B cell (primary cell): ENCODE results near the gene TNF. TPM values are rescaled to one million over a fixed set of nuclear protein-coding genes. Genes with fewer than 3 reads are reported as not detected.

Source experiments
- ATAC-seq: fragments of 200-7000 bp; cut with Tn5 transposase; one replicate; pipeline ENCODE4 v1.10.0; 2021; ENCODE audit warnings: low read depth, mild to moderate bottlenecking, moderate number of reproducible peaks, moderate library complexity
- CTCF ChIA-PET: fragments of 350-600 bp; sonication (Branson Sonifier 250); formaldehyde crosslinking; loops from one replicate; lab custom pipeline; 2021; ENCODE audit warnings: antibody characterized with exemption, inconsistent platforms; lab: Charles Lee
- POLR2A ChIA-PET: fragments of 350-600 bp; sonication (Branson Sonifier 250); formaldehyde crosslinking; loops from one replicate; lab custom pipeline; 2021; ENCODE audit warnings: antibody characterized with exemption; lab: Charles Lee
- DNase-seq: peaks from one replicate; pipeline ENCODE4 v3.0.0; 2013
- H2AFZ ChIP-seq: 2 replicates; pipeline ENCODE4 v1.6.1; 2012; ENCODE audit warnings: mild to moderate bottlenecking, low read depth, low read length; ENCODE audit not compliant: insufficient read depth, poor library complexity, severe bottlenecking
- H3K27ac ChIP-seq, 2 donors: 1 replicate in 1 of 2; 2 replicates in 1 of 2; pipeline ENCODE4 v1.5.1; 2012 to 2013; ENCODE audit warnings: low read length in 2 of 2, mild to moderate bottlenecking in 2 of 2, moderate library complexity in 1 of 2
- H3K27me3 ChIP-seq, 4 experiments: fragments of 200-600 bp in 1 of 4; sonication (generic) in 1 of 4; replicated peaks in 1 of 4; 1 replicate in 2 of 4; 2 replicates in 2 of 4; pipeline versions ENCODE4 v1.6.1 to v1.7.0; 2013 to 2016; ENCODE audit warnings: low read length in 3 of 4, mild to moderate bottlenecking in 2 of 4, mixed read lengths in 1 of 4, moderate library complexity in 1 of 4; ENCODE audit not compliant: insufficient read depth in 4 of 4, control insufficient read depth in 3 of 4; ENCODE audit errors: control extremely low read depth in 1 of 4
- H3K36me3 ChIP-seq, 2 experiments: replicated peaks in 1 of 2; 1 replicate in 1 of 2; 2 replicates in 1 of 2; pipeline versions ENCODE4 v1.6.1 to v1.7.1; 2013; ENCODE audit warnings: low read length in 1 of 2; ENCODE audit not compliant: insufficient read depth in 2 of 2, control insufficient read depth in 1 of 2; ENCODE audit errors: control extremely low read depth in 1 of 2, extremely low read depth in 1 of 2
- H3K4me1 ChIP-seq, 2 donors: fragments of 200-600 bp in 1 of 2; sonication (generic) in 1 of 2; 1 replicate in 1 of 2; 2 replicates in 1 of 2; pipeline versions ENCODE4 v1.5.1 to v1.6.1; 2013 to 2017; ENCODE audit warnings: low read length in 2 of 2; ENCODE audit not compliant: control insufficient read depth in 2 of 2, insufficient read depth in 2 of 2
- H3K4me2 ChIP-seq: replicated peaks from 2 replicates; pipeline ENCODE3; 2012; ENCODE audit warnings: mild to moderate bottlenecking, low read depth, low read length; ENCODE audit not compliant: poor library complexity, severe bottlenecking
- H3K4me3 ChIP-seq, 5 experiments: fragments of 200-600 bp in 1 of 5; sonication (generic) in 1 of 5; 1 replicate in 3 of 5; 2 replicates in 2 of 5; pipeline versions ENCODE4 v1.5.1 to v1.7.0; 2011 to 2016; ENCODE audit warnings: low read length in 4 of 5, mild to moderate bottlenecking in 4 of 5, low read depth in 2 of 5, control low read depth in 1 of 5, moderate library complexity in 1 of 5; ENCODE audit not compliant: insufficient read depth in 1 of 5; ENCODE audit errors: control extremely low read depth in 1 of 5, extremely low read depth in 1 of 5
- H3K79me2 ChIP-seq: fragments of 200-600 bp; sonication (generic); one replicate; pipeline ENCODE4 v1.6.0; 2016; ENCODE audit warnings: low read length; ENCODE audit not compliant: control insufficient read depth, insufficient read depth
- H3K9ac ChIP-seq: fragments of 200-600 bp; sonication (generic); 2 replicates; pipeline ENCODE4 v1.6.1; 2017; ENCODE audit warnings: mild to moderate bottlenecking, low read length, moderate library complexity
- H3K9me3 ChIP-seq, 3 donors: one replicate each; pipeline versions ENCODE4 v1.6.1 to v1.7.1; 2013; ENCODE audit warnings: low read length in 2 of 3; ENCODE audit not compliant: control insufficient read depth in 2 of 3, insufficient read depth in 1 of 3; ENCODE audit errors: control extremely low read depth in 1 of 3
- H4K20me1 ChIP-seq: 2 replicates; pipeline ENCODE4 v1.6.0; 2012; ENCODE audit warnings: mild to moderate bottlenecking, low read length; ENCODE audit not compliant: insufficient read depth, control insufficient read depth, poor library complexity, severe bottlenecking
- H3K27ac Mint-ChIP-seq: one replicate; pipeline ENCODE4 v1.8.0; 2021; ENCODE audit warnings: mixed read lengths
- H3K27me3 Mint-ChIP-seq: one replicate; pipeline ENCODE4 v1.8.0; 2021; ENCODE audit warnings: mixed read lengths
- H3K4me1 Mint-ChIP-seq: one replicate; pipeline ENCODE4 v1.8.0; 2021; ENCODE audit warnings: mixed read lengths
- H3K4me3 Mint-ChIP-seq: one replicate; pipeline ENCODE4 v1.8.0; 2021; ENCODE audit warnings: mixed read lengths
- H3K9me3 Mint-ChIP-seq: one replicate; pipeline ENCODE4 v1.8.0; 2022; ENCODE audit warnings: mixed read lengths; ENCODE audit not compliant: insufficient read depth
- EZH2 ChIP-seq: IDR thresholded peaks from 2 replicates; pipeline ENCODE4 v1.6.1; 2012; ENCODE audit warnings: borderline replicate concordance, low read depth, mild to moderate bottlenecking, moderate library complexity, low read length; ENCODE audit not compliant: insufficient read depth, poor library complexity, severe bottlenecking
- WGBS: methylation state at CpG from one replicate; pipeline ENCODE4 v1.1.5; 2013; ENCODE audit warnings: missing lambda C conversion rate; ENCODE audit not compliant: insufficient coverage; 5-methylcytosine and 5-hydroxymethylcytosine counted together
- intact Hi-C: fragments of 100-400 bp; cut with micrococcal nuclease; formaldehyde crosslinking; loops from one replicate; pipeline ENCODE4 v1.10.0; 2022
- polyA plus RNA-seq: library from polyadenylated mRNA; depleted of rRNA; stranded (reverse); fragments of >200 nt; gene quantifications from 2 replicates; pipeline ENCODE4 v1.2.3, GENCODE V29; 2012
- total RNA-seq, 2 donors: library from RNA; stranded (reverse); fragments of 120-200 nt in 1 of 2; gene quantifications; 1 replicate in 1 of 2; 2 replicates in 1 of 2; pipeline versions ENCODE4 v1.2.3 to v1.2.4, GENCODE V29; 2013 to 2022
- TF ChIP-seq, protein P1 (sequence below): fragments of 200-600 bp; IDR thresholded peaks from one replicate; pipeline ENCODE4 v1.8.0; 2022; ENCODE audit warnings: antibody characterized with exemption, mild to moderate bottlenecking

TNF gene
- total and polyA plus RNA-seq, 2 donors (not counting 1 experiment from before 2014, with no cell fraction given), result 21.9 to 22.2 TPM

DNA sequence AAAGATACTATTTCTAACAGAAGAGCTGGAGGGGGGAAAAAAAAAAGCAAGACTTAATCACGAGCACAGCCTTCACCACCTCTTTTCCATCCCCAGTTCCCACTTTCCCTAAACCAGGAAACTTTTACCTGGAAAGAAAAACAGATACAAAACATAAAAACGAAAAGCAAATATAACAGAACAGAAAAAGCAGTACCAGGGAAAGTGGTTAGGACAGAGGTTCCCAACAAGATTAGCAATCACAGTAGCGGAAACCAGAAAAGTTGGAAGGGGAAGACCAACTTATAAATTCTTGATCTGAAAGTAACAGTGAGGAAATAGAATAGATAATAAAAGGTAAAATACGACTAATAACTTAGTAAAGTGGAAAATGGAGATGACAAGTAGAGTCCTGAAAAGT lies 34.7 kb upstream of the TNF start:
- ATAC-seq, result no peak
- Histone ChIP-seq H3K36me3 (peaks cover 3 to 50% of the 10 kb centered on the region in 2 experiments), H3K4me1 (peaks cover 30 to 36% of the 10 kb centered on the region in 2 donors), H3K27me3 (no peaks in the 10 kb centered on the region), H3K4me3 (peak overlapping the region; percentile 79 to 100 (median 97)), H3K4me2 (peak overlapping the region; percentile 79), H3K27ac (peak overlapping the region; percentile 97 to 99), H3K79me2 (peaks cover 49% of the 10 kb centered on the region), H3K9ac (peak overlapping the region; percentile 93), H2AFZ (peak overlapping the region; percentile 79), H4K20me1 (peaks cover 47% of the 10 kb centered on the region), H3K9me3 (no peaks in the 10 kb centered on the region)
- Mint-ChIP-seq H3K4me3 (peak overlapping the region; percentile 99), H3K4me1 (peaks cover 47% of the 10 kb centered on the region), H3K9me3 (no peaks in the 10 kb centered on the region), H3K27me3 (no peaks in the 10 kb centered on the region), H3K27ac (peak overlapping the region; percentile 93)
- no CpG with 5 or more reads among the region's 4 CpGs for WGBS
- ChIA-PET POLR2A (interaction anchor here (0.5 to 2.8 kb wide), 7 partner anchors 36 to 322 kb away, joined by 3 to 34 read pairs (median 4); partner anchors contain the start of genes LTB and NCR3), CTCF (interaction anchor here (0.9 to 3.5 kb wide), 8 partner anchors 12 to 98 kb away, joined by 3 to 33 read pairs (median 6); partner anchors contain the start of genes MCCD1 and TNF)
- DNase-seq, result no peak
- TF ChIP-seq, protein P1, sequence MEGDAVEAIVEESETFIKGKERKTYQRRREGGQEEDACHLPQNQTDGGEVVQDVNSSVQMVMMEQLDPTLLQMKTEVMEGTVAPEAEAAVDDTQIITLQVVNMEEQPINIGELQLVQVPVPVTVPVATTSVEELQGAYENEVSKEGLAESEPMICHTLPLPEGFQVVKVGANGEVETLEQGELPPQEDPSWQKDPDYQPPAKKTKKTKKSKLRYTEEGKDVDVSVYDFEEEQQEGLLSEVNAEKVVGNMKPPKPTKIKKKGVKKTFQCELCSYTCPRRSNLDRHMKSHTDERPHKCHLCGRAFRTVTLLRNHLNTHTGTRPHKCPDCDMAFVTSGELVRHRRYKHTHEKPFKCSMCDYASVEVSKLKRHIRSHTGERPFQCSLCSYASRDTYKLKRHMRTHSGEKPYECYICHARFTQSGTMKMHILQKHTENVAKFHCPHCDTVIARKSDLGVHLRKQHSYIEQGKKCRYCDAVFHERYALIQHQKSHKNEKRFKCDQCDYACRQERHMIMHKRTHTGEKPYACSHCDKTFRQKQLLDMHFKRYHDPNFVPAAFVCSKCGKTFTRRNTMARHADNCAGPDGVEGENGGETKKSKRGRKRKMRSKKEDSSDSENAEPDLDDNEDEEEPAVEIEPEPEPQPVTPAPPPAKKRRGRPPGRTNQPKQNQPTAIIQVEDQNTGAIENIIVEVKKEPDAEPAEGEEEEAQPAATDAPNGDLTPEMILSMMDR, result no peak
- no peak for TF ChIP-seq EZH2
- intact Hi-C loops, result loop anchor here (1.0 to 5.0 kb wide), 6 partner anchors 42 to 419 kb away; partner anchors contain the start of genes CLIC1, MICB, PRRC2A and SKIC2
